GM12801 (cell line): ENCODE measurements around the gene LEKR1.

Source experiments
- TF ChIP-seq, protein P1 (sequence below): IDR thresholded peaks from one replicate; pipeline ENCODE4 v1.5.1; 2011; ENCODE audit warnings: control low read depth; ENCODE audit not compliant: insufficient read length; ENCODE audit errors: extremely low read depth

Gene LEKR1

DNA sequence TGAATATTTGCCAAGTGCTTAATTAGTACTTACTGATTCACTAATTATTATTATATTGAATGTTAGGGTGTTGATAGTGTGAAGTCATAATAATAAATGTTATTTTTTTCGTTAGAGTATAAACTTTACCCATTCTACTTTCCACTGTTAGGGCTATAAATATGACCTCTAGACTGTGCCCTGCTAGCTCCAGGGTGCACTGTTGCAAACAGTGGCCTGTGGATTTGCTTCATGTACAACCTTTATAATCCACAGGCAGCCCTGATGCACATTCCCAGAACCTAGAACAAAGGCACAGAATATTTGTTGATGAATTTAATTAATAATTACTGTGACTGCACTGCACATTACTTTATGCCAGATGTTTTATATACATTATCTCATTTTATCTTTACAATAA lies 28.8 kb upstream of the LEKR1 start:
- TF ChIP-seq, protein P1, sequence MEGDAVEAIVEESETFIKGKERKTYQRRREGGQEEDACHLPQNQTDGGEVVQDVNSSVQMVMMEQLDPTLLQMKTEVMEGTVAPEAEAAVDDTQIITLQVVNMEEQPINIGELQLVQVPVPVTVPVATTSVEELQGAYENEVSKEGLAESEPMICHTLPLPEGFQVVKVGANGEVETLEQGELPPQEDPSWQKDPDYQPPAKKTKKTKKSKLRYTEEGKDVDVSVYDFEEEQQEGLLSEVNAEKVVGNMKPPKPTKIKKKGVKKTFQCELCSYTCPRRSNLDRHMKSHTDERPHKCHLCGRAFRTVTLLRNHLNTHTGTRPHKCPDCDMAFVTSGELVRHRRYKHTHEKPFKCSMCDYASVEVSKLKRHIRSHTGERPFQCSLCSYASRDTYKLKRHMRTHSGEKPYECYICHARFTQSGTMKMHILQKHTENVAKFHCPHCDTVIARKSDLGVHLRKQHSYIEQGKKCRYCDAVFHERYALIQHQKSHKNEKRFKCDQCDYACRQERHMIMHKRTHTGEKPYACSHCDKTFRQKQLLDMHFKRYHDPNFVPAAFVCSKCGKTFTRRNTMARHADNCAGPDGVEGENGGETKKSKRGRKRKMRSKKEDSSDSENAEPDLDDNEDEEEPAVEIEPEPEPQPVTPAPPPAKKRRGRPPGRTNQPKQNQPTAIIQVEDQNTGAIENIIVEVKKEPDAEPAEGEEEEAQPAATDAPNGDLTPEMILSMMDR, result no peak

DNA sequence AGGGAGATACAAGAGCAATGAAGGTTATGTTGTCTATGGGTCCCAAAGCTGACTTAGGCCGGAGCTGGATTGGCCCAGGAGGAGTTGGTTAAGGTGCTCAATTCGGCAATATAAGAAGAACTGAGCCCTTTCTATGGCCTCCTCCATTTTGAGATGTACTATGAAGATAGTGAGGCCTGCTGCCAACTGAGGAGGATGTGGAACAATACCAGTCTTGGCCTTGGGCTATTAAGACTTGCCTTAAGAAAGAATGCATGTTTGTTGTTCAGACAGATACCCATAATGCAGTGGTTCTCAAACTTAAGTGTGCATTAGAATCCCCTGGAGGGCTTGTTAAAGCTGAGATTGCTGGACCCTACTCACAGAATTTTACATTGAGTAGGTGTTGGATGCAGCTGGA lies 24.4 kb upstream of the LEKR1 start:
- TF ChIP-seq, protein P1, result no peak

DNA sequence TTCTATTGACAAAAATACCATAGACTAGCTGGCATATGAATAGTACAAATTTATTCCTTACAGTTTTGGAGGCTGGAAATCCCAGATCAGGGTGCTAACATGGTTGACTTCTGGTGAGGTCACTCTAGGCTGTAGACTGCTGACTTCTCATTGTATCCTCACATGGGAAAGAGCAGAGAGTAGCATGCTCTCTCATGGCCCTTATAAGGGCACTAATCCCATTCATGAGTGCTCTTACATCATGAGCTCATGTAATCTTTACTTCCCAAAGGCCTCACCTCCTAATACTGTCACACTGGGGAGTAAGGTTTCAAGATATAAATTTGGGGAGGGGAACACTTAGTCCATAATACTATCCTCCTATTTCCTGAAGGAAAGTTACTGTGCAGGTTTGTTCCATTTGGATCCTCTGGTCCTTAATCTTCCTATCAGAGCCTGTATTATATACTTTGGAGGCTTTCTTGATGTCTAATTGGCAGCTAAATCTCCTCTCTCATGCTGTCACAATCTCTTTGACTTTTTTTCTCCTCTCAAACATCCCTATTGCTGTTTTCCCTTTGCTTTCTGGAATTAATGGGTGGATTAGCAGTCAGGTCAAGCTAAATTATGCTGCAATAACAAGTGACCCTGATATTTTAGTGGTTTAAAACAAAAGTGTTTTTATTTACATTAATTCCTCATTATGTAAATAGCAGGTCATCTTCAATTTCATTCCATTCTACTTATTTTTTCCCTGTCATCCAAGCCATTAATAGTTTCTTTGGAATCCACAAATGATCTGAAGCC lies 23.1 kb upstream of the LEKR1 start:
- TF ChIP-seq, protein P1, result no peak

DNA sequence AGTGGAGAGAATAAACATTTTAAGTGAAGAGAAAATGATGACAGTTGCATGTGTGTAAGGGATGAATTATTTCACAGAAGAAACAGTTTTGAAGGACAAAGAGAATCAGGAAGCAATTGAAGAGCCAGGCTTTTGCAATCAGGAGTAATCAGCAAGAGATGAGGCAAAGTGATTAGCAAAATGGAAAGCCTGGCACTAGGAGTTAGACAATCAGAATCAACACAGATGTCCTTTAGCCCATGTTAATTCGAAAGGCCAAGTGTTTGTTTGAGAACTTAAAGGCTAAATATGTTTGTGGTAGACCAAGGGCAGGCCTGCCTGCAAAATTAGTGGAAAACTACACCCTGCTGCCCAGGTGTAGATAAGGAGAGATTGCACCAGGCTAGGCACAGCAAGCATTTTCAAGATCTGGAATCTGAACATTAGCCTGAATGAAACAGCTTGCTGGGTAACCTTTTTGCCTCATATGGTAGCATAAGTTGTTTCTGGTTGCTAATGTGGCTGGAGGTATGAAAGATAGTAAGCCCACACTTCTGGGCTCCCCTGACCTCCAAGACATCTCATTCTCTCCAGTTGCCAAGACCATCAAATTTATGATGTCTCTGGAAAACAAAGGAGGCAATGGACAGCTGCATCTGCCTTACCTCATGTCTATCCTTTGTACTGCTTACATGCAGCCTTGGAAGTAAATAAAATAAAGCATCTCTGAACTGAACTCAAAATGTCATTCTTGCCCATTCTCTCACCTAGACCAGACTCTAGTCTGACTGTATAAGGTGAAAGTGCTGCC lies 22.0 kb upstream of the LEKR1 start:
- TF ChIP-seq, protein P1, result no peak

DNA sequence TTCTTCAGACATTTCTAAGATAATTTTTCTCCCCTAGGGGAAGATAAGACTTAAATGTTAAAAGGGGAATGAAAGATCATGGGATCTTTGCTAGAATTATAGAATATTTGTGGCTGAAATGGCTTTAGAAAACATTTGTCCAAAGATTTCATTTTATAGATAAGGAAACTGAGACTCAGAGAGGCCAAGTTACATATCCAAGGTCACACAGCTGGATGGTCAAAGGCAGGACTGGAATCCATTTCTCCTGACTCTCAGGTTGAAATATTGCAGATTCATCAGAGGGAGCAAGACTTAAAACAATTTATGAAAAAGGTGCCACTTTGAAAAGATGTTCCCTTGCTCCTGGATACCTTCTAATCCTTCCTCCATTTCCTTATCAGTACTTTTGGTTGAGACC lies 19.5 kb upstream of the LEKR1 start:
- TF ChIP-seq, protein P1, result no peak

DNA sequence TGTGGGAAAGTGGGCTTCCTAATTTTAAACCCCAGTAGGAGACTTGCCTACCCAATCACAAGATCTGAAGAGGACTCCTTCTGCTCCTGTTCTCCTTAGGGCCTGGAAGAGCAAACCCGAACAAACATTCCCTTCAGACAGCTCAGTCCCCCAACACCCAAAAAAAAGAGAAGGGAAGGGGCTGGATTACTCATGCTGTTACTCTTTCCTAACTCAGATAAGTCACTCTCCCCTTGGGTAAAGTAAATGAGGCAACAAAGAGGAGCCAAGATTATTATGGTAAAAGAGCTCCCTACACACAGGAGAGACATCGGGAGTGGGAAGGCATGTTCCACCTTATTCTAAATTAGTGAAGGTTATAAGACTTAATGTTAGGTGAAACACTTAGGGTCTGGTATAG lies 18.1 kb upstream of the LEKR1 start:
- TF ChIP-seq, protein P1, result no peak

DNA sequence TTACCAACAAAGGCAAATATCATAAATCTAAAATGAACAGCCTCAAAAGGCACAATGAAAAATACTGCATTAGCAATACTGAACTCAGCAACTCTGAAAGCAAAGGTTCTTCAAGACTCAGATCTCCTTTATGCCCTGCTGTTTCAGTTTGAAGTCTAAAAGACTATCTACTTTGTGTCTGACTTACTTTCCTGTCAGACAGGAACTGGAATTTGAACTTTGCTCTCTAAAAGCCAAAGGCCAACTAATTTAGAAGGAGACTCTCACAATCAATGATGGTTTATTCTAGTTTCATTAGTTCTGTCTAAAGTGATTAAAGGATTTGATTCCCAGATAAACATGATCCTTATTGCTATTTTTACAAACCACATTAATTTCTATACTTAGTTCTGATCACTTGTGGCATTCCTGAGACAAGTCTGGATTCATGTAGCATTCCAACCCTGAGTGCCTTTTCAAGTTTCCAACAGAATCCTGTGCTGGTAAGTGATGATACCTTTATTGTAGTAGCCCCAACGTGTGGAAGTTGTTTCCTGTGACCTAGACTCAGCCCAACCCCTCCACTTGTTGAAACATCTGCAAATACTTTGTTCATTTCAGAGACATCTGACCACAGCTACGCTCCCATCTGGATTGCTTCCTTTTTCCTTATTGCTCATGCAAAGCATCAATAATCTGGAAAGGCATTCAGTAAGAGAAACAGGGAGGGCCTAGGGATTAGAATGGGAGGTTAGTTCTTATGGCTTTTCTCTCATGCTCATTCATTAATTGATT lies 14.9 kb upstream of the LEKR1 start:
- TF ChIP-seq, protein P1, result no peak
